NCI-H446 treated with DMSO at 0.1 percent for 48 hours (cell line): ENCODE measurements around the gene GMDS.

Experiments
- DNase-seq: peaks from one replicate; lab custom pipeline; 2025; lab: John Stamatoyannopoulos, UW

Gene GMDS

GRCh38 chr6:2178125-2178524, 67.3 kb downstream of the GMDS start:
- no peak for DNase-seq

GRCh38 chr6:2175825-2176224, 69.6 kb downstream of the GMDS start:
- DNase-seq = no peak

- DNase-seq = no peak
These were observed 72.0 kb downstream of the GMDS start for GRCh38 chr6:2173203-2173961.

- DNase-seq = no peak
These were observed 73.7 kb downstream of the GMDS start for GRCh38 chr6:2171728-2172127.

- DNase-seq = no peak
These were observed 76.9 kb downstream of the GMDS start for GRCh38 chr6:2168480-2168879.

GRCh38 chr6:2166717-2167116, 78.7 kb downstream of the GMDS start:
- no peak for DNase-seq

GRCh38 chr6:2165286-2165685, 80.1 kb downstream of the GMDS start:
- DNase-seq = peak; percentile 81

- no peak for DNase-seq
These were observed 80.9 kb downstream of the GMDS start for GRCh38 chr6:2164481-2164880.

- DNase-seq = no peak
These were observed 83.3 kb downstream of the GMDS start for GRCh38 chr6:2162079-2162445.

GRCh38 chr6:2158596-2159271, 86.7 kb downstream of the GMDS start:
- DNase-seq = no peak

GRCh38 chr6:2157441-2158127, 87.8 kb downstream of the GMDS start:
- no peak for DNase-seq

GRCh38 chr6:2155206-2155605, 90.2 kb downstream of the GMDS start:
- DNase-seq = peak; percentile 15

GRCh38 chr6:2149361-2150006, 95.9 kb downstream of the GMDS start:
- no peak for DNase-seq

GRCh38 chr6:2148748-2149147, 96.7 kb downstream of the GMDS start:
- DNase-seq = no peak

GRCh38 chr6:2147766-2148448, 97.5 kb downstream of the GMDS start:
- DNase-seq = no peak

- no peak for DNase-seq
These were observed 98.1 kb downstream of the GMDS start for GRCh38 chr6:2147261-2147660.

- no peak for DNase-seq
These were observed 101.2 kb downstream of the GMDS start for GRCh38 chr6:2144210-2144609.

GRCh38 chr6:2141644-2142290, 103.6 kb downstream of the GMDS start:
- DNase-seq = no peak

GRCh38 chr6:2140438-2141128, 104.8 kb downstream of the GMDS start:
- DNase-seq = no peak

GRCh38 chr6:2135401-2135800, 110.0 kb downstream of the GMDS start:
- no peak for DNase-seq

- DNase-seq = no peak
These were observed 110.9 kb downstream of the GMDS start for GRCh38 chr6:2134554-2134953.
